HG03135 (cell line): ENCODE data around the gene KDM3B.
A peak's percentile ranks its signal among the peaks of the same experiment; 100 is the strongest.
"Not testable (repeated sequence)": the region's sequence is repeated elsewhere in the genome, so short reads cannot be mapped to it uniquely, and the experiment has no call there.

Experiments
- ATAC-seq: cut with Tn5 transposase; IDR thresholded peaks from one replicate; pipeline ENCODE4 v1.9.1; 2021; ENCODE audit warnings: mild to moderate bottlenecking, moderate library complexity; ENCODE audit not compliant: unreplicated experiment

The KDM3B gene

GRCh38 chr5:138464388-138465260, 112.1 kb downstream of the KDM3B start:
- ATAC-seq = peak; percentile 72

GRCh38 chr5:138465261-138466124, 113.0 kb downstream of the KDM3B start, which contains the start of gene EGR1:
Gene EGR1 (plus strand): TSS chr5:138465479. CDS start chr5:138465762, 283 bp downstream.
- ATAC-seq = peak; percentile 50

- no peak for ATAC-seq
Measured at GRCh38 chr5:138466125-138466899, 113.8 kb downstream of the KDM3B start.

GRCh38 chr5:138466900-138467710, 114.6 kb downstream of the KDM3B start:
- no peak for ATAC-seq

GRCh38 chr5:138467711-138468132, 115.2 kb downstream of the KDM3B start:
- ATAC-seq = no peak

- no peak for ATAC-seq
Measured at GRCh38 chr5:138468133-138468965, 115.9 kb downstream of the KDM3B start.

GRCh38 chr5:138468966-138469539, 116.6 kb downstream of the KDM3B start:
- ATAC-seq = no peak

- ATAC-seq = no peak
Measured at GRCh38 chr5:138469540-138470321, 117.2 kb downstream of the KDM3B start.

- ATAC-seq = no peak
Measured at GRCh38 chr5:138470322-138471051, 118.0 kb downstream of the KDM3B start.

GRCh38 chr5:138471052-138471361, 118.5 kb downstream of the KDM3B start:
- no peak for ATAC-seq

- ATAC-seq = no peak
Measured at GRCh38 chr5:138472353-138472752, 119.9 kb downstream of the KDM3B start.

GRCh38 chr5:138473151-138473550, 120.7 kb downstream of the KDM3B start:
- not testable (repeated sequence) for ATAC-seq

GRCh38 chr5:138476918-138477317, 124.4 kb downstream of the KDM3B start:
- ATAC-seq = no peak

GRCh38 chr5:138482638-138483037, 130.2 kb downstream of the KDM3B start:
- no peak for ATAC-seq
